HG03520 (cell line): Measurements from ENCODE around the gene ADM2.
"Not testable (repeated sequence)": the region's sequence is repeated elsewhere in the genome, so short reads cannot be mapped to it uniquely, and the experiment has no call there.

Experiments
- ATAC-seq: cut with Tn5 transposase; IDR thresholded peaks from one replicate; pipeline ENCODE4 v1.9.1; 2021; ENCODE audit warnings: mild to moderate bottlenecking, moderate library complexity; ENCODE audit not compliant: unreplicated experiment

The ADM2 gene

DNA sequence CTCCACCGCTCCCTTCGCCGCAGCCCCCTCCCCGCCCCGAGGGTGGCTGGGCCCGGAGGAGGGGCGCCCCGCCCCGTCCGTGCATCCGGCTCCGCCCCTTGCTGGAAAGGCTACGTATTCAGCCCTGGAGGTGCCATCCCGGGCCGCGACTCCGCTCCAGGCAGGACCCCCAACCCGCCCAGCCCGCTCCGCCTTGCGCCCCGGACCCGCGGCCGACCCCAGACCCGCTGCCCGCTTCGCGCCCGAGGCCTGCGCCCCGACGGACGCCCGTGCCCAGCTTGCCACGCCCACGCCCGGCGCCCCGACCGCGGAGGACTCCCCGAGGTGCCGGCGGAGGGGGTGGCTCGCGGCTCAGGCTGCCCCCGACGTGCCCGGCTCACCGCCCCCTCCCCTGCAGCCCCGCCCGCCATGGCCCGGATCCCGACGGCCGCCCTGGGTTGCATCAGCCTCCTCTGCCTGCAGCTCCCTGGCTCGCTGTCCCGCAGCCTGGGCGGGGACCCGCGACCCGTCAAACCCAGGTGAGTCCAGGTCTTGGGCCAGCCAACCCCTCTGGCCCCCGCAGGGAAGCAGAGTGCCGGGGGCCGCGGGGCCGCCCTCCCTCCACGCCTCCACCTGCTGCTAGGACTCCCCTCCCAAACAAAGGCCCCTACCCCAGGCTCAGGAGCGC is at the start of gene ADM2:
Gene ADM2, plus strand, starts transcription at position 104 of the 667 bp plus-strand sequence. Its CDS starts 305 bp downstream, at position 409.
- no peak for ATAC-seq

DNA sequence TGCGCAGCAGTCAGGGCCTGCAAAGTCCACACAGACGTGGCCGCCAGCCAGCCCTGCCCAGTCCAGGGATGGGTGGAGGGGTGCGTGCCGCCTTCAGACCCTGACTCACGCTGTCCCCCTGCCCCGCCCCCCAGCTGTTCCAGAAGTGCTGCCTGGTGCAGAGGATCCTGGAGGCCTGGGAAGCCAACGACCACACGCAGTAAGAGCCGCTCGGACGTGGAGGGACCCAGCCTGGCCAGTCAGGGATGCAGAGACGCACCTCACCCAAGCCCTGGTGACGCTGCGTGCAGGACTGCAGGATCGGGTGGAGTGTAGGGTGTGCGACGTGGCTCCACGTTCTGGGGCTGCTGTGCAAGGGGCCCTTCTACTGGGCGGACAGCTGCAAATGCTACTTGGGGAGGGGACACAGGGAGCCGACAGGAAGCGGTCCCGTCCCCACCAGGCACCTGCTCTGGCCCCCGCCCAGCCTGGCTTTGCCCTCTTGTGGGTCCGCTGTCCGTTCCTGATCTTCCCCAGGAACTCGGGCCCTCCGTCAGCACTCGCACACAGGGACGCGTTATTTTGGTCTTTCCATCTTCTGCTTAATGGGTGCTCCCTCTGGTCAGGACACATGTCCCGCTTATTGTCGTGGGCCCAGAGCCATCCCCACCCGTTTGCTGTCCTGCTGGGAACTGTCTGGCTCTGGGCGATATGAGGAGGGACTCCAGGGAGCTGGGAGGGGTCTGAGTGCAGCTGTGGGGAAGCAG is 49.0 kb upstream of the ADM2 start:
- no peak for ATAC-seq

DNA sequence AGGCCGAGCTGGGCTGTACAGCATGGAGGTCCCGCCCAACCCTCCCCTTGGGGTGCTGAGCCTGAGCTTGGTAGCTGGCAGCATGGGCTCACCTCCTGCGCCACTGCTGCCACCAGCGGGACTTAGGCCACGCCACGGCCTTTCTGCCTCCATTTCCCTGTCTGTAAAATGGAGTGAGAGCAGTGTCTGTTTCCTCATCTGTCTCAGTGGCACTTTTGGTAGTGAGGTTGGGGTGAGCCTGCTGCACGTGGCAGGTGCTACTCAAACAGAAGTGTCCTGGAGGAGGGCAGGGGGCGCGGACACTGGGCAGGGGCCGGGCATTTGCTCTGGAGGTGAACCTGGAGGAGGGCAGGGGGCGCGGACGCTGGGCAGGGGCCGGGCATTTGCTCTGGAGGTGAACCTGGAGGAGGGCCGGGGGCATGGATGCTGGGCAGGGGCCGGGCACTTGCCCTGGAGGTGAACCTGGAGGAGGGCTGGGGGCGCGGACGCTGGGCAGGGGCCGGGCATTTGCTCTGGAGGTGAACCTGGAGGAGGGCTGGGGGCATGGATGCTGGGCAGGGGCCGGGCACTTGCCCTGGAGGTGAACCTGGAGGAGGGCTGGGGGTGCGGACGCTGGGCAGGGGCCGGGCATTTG is 48.3 kb upstream of the ADM2 start:
- not testable (repeated sequence) for ATAC-seq

- ATAC-seq = no peak
These were observed 46.5 kb upstream of the ADM2 start for GRCh38 chr22:50434849-50435248.

- no peak for ATAC-seq
These were observed 45.9 kb upstream of the ADM2 start for GRCh38 chr22:50435291-50436014.

- ATAC-seq = no peak
These were observed 45.1 kb upstream of the ADM2 start for GRCh38 chr22:50436015-50436830.

DNA sequence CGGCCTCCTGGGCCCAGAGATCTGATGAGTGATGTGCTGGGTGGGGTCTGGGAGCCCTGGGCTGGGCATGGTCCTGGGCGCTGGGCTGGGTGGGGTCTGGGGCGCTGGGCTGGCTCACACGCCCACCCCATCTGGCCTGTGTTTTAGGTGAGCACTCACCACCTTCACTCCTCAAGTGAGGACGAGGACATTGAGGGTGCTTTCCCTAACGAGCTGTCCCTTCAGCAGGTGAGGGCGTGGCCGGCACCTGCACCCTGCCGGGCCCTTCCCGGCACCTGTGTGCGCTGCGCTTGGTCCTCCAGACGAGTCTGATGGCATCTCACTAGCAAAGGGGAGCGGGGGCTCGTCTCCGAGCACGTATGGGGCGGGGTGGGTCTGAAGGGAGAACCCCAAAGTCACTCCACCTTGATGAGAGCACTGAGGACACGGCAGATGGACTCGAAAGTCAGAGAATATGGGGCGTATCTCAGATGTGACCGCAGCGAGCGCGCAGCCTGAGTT is 44.5 kb upstream of the ADM2 start:
- no peak for ATAC-seq

DNA sequence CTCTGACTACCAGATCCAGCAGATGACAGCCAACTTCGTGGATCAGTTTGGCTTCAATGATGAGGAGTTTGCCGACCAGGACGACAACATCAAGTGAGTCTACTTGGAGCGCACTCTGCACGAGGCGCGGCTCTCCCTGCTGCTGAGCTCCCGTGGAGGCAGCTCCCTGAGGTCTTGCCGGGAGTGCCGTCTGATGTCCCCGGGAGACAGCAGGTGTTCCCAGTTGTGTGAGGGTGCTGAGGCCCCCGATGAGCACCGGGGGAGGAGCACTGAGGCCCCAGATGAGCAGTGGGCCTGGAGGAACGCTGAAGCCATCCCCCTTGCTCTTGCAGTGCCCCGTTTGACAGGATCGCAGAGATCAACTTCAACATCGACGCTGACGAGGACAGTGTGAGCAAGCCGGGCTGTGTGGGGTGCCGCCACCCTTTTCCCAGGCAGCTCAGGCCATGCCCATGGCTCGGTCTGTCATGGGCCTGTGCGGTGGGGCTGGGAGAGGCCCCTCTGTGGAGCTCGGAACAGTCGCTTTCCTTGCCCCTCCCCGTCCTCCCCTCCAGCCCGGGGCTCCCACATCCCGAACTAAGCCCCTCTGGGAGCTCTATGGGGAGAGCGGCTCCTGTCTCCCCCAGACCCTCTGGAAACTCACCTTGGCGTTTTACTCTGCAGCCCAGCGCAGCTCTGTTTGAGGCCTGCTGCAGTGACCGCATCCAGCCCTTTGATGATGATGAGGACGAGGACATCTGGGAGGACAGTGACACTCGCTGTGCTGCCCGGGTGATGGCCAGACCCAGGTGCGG is 43.6 kb upstream of the ADM2 start:
- no peak for ATAC-seq

DNA sequence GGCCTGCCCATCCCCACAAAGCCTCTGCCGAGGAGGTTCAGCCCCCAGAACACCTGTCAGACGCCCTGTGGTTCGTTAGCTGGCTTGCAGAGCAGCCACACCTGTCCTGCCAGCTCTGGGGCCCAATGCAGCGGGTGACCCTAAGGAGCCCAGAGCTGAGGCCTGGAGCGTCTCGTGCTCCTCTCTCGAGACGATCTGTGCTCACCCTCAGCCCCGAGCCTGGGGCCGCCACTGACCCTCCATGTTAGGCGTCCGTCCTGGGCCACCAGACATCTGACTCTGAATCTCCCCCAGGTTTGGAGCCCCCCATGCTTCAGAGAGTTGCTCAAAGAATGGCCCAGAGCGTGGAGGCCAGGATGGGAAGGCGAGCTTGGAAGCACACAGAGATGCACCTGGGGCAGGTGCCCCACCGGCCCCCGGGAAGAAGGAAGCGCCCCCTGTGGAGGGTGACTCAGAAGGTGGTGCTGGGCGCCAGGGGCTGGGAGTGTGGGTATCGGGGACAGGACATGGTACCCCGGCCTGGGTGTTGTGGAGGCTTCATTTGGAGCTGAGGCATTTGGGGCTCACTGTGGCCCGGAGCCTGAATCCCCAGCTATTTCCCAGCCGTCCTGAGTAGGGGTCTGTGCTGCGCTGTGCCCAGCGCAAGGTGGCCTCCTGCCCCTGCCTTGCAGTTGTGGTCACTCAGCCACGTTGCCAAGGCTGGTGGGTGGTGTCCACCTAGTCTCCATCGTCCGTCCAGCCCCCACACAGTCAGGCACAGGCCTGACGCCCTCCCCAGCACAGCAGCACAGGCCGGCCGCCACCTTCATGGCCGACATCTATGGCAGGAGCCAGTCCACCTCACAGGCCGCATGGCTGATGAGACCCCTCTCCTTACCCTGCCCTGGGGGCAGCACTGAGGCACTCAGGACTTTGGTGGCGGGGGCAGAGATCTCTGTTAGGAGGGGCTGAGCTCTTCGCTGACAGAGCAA is 42.8 kb upstream of the ADM2 start:
- ATAC-seq = no peak

- ATAC-seq = no peak
These were observed 42.0 kb upstream of the ADM2 start for GRCh38 chr22:50439314-50439870.

DNA sequence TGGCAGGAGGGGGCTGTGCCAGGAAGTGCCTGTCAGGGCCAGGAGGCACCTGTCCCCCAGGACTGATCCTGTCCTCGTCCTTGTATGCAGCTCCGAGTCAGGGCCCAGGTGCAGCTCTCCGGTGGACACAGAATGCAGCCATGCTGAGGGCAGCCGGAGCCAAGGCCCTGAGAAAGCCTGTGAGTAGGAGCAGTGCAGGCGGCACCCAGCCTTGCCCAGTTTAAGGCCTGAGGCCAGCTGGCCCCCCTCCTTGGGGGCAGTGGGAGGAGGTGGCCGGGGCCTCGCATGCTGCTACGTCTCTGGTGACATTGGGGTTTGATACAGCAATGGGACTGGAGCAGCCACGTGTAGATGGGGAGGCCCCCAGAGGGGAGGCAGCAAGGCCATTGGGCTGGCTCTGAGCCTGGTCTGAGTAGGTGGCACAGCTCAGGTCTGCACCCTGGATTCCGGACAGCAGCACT is 41.4 kb upstream of the ADM2 start:
- ATAC-seq = no peak

GRCh38 chr22:50440544-50441249 is 40.6 kb upstream of the ADM2 start:
- ATAC-seq = no peak

GRCh38 chr22:50441428-50441993 is 39.8 kb upstream of the ADM2 start:
- ATAC-seq = no peak

DNA sequence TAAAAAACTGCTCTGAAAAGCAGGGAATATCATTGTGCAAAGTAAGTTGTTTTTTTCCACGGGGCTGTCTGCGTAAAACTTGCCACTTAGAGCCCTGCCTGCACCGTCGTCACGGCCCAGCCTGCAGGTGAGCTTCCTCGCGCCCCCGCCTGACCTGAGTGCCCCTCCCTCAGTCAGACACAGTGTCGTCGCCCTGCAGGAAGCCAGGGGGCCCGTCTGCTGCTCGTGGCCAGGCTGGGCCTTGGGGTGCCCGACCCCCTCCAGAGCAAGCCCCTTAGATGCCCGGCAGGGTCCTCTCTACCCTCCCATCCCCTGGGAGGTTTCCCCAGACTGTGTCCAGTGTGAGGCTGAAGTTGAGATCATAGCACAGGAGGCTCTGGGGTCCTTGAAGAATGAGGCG is 38.1 kb upstream of the ADM2 start:
- no peak for ATAC-seq

GRCh38 chr22:50443801-50444625 is 37.3 kb upstream of the ADM2 start:
- ATAC-seq = no peak

- ATAC-seq = no peak
These were observed 36.7 kb upstream of the ADM2 start for GRCh38 chr22:50444663-50445062.
